Mesodermal cell (in vitro differentiated cells): Measurements from ENCODE around the gene HOXA11.

Experiments used
- H3K27ac ChIP-seq: 2 replicates; pipeline ENCODE4 v1.7.0; 2013; ENCODE audit warnings: mild to moderate bottlenecking, low read depth, low read length, moderate library complexity; ENCODE audit not compliant: severe bottlenecking
- H3K36me3 ChIP-seq: 2 replicates; pipeline ENCODE4 v1.7.1; 2013; ENCODE audit warnings: mild to moderate bottlenecking, low read length, moderate library complexity; ENCODE audit not compliant: control insufficient read depth, insufficient read depth
- H3K4me1 ChIP-seq: one replicate; pipeline ENCODE4 v1.7.1; 2013; ENCODE audit warnings: mild to moderate bottlenecking, low read length; ENCODE audit not compliant: insufficient read depth, control insufficient read depth, poor library complexity, severe bottlenecking
- H3K4me3 ChIP-seq: 2 replicates; pipeline ENCODE4 v1.7.0; 2013; ENCODE audit warnings: low read length, control low read depth, mild to moderate bottlenecking; ENCODE audit not compliant: insufficient read depth, poor library complexity, severe bottlenecking; ENCODE audit errors: extremely low read depth
- H3K9me3 ChIP-seq: 2 replicates; pipeline ENCODE4 v1.7.1; 2013; ENCODE audit warnings: mild to moderate bottlenecking, low read length, moderate library complexity; ENCODE audit not compliant: control insufficient read depth
- WGBS, 2 experiments: methylation state at CpG; one replicate each; pipeline ENCODE4 v1.1.5; 2013; ENCODE audit warnings: missing lambda C conversion rate in 2 of 2; ENCODE audit not compliant: insufficient coverage in 2 of 2; 5-methylcytosine and 5-hydroxymethylcytosine counted together

HOXA11 gene

DNA sequence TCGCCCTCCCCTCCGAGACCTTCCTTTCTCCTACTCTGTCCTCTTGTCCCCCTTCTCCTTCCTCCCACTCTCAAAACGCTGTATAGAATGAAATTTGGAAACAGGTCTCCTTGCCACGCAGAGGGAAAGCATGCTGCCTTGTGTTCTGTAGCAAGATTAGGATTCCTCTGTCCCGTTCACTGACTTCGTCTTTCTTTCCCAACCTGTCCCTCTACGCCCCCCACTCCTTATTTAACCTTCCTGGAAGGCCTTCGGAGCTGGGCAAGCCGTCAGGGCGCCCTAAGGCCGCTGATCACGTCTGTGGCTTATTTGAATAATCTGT lies 21.0 kb downstream of the HOXA11 start:
- 4 to 9% methylated on average over 9 to 10 of the region's 12 CpGs for WGBS, 2 experiments
- peak overlapping the region; percentile 24 for H3K4me3 ChIP-seq
- H3K27ac ChIP-seq: no peak overlapping the region
- H3K4me1 ChIP-seq: peaks cover 7% of the 10 kb centered on the region
- no peaks in the 10 kb centered on the region for H3K9me3 ChIP-seq
- no peaks in the 10 kb centered on the region for H3K36me3 ChIP-seq

DNA sequence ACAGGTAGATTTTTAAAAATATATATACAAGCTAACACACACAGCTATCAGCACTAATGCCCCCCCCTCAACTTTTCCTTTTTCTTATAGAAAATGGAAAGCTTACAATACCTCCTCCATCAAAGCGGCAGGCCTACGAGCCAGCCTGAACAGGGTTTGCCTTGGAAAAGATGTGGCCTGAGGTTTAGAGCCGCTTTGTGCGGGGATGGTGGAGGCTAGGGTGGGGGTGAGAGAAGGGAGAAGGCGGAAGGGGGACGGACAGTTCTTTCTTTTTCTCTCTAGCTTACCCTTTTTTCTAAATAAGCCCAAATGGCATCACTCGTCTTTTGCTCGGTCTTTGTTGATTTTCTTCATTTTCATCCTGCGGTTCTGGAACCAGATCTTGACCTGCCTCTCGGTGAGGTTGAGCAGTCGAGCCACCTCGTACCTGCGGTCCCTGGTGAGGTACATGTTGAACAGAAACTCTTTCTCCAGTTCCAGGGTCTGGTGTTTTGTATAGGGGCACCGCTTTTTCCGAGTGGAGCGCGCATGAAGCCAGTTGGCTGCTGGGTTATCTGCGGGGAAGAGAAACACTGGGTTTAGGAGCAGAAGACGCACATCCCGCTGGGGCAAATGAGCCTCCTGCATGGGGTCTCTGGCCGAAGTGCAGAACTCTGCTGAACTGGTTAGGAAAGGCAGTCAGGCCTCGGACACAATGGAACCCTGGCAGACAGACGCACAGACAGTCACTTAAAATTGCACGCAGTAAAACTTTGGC lies 21.6 kb downstream of the HOXA11 start:
- peaks cover 7% of the 10 kb centered on the region for H3K4me1 ChIP-seq
- no peaks in the 10 kb centered on the region for H3K9me3 ChIP-seq
- no peaks in the 10 kb centered on the region for H3K36me3 ChIP-seq
- no peak overlapping the region for H3K27ac ChIP-seq
- peak overlapping the region; percentile 24 for H3K4me3 ChIP-seq
- 16 to 17% methylated on average over 18 of the region's 24 CpGs for WGBS, 2 experiments

DNA sequence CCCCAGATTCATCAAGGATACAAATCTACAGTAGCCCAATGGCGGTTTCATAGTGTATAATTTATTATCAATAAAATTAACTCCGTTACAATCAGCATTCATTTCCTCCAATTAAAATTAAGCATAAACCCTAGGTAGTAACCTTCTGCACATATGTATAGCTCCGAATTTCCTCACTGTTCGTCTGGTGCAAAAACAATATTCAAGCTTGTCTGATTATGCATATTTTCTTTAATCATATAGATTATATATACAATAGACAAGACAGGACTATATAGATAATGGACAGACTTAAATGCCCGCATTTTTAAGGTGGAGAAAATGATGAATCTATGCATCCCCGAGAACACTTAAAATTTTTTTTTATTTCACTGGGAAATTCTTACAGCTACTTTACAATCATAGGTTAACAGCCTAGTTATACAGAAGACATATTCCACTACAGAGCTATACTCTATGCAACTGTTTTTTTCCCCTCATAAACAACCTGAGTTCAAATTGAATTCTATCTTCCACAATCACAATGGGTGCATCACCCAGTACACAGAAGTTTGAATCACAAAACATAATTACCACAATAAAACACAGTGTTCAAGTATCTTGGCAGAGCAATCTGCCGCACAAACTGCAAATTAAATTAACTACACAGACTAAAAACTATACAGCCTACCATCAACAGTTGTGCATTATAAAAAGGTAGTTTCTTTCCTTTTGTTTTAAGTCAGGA lies 22.3 kb downstream of the HOXA11 start:
- H3K9me3 ChIP-seq: no peaks in the 10 kb centered on the region
- H3K27ac ChIP-seq: no peak overlapping the region
- H3K4me1 ChIP-seq: peaks cover 7% of the 10 kb centered on the region
- 60 to 75% methylated on average over 1 of the region's 7 CpGs for WGBS, 2 experiments
- H3K4me3 ChIP-seq: peak overlapping the region; percentile 24
- no peaks in the 10 kb centered on the region for H3K36me3 ChIP-seq

DNA sequence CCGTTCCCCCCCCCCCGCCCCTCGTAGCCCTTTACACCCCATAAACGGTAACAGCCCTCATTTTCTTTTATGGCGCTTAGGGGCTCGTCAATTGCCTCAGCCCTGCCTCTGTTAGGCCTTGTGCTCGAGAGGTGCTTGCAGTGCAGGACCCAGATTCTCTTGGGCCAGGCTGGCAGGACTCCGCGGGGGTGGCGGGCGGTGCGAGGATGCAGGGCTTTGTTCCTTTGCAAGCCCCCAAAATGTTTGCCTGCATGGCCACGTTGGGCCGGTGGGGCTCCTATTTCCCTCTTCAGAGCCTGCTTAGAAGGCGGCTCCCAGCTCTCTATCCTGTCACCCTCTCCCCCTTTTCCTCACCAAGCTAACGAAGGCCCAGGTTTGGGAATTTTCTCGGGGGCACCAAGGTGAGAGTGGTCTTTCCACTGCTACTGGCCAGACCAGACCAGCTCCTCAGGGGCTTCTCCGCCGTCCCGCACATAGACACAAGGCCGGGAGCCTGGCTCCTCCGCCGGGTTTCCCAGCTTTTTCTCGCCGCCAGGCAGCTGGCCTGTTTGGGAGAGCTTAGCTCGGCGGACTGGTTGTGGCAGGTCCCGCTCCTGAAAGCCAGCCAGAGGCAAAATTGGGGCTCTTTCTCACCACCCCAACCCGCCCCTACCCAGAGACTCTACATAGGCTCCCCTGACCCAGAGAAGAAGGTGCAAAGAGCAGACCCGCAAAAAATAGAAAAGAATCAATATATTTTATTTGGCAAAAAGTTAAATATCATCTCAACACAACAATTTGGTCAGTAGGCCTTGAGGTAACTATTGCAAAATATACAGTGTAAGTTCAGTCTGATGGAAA lies 23.1 kb downstream of the HOXA11 start:
- WGBS, 2 experiments: 12 to 17% methylated on average over 20 of the region's 30 CpGs
- Histone ChIP-seq H3K9me3 (no peaks in the 10 kb centered on the region), H3K27ac (peak overlapping the region; percentile 33), H3K36me3 (no peaks in the 10 kb centered on the region), H3K4me1 (peaks cover 7% of the 10 kb centered on the region), H3K4me3 (peak overlapping the region; percentile 12)

DNA sequence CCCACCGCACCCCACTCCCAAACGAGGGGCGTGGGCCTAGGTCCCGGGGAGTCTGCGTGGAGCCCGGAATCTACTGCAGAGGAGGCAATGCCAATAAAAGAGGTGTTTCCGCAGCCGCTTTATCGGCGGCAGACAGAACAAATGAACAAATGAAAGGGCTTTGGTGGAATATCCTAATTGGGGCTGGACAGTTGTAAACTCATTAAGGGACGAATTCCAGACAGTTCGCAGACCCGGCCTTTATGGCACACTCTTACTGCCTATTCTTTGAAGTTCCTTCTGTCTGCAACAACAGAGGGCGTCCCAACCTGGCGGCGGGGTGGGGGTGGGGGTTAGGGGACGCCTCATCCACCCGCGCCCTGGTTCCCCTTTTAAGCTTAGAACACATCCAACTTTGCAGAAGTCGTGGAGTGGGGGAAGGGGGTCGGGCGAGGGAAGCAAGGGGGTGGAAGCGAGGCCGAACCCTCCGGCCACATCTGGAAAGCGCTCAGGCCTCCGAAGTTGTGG lies 23.8 kb downstream of the HOXA11 start:
- H3K27ac ChIP-seq: no peak overlapping the region
- peaks cover 4% of the 10 kb centered on the region for H3K4me1 ChIP-seq
- peak overlapping the region; percentile 44 for H3K4me3 ChIP-seq
- H3K36me3 ChIP-seq: no peaks in the 10 kb centered on the region
- H3K9me3 ChIP-seq: no peaks in the 10 kb centered on the region
- 0 to 8% methylated on average over 9 to 14 of the region's 27 CpGs for WGBS, 2 experiments

DNA sequence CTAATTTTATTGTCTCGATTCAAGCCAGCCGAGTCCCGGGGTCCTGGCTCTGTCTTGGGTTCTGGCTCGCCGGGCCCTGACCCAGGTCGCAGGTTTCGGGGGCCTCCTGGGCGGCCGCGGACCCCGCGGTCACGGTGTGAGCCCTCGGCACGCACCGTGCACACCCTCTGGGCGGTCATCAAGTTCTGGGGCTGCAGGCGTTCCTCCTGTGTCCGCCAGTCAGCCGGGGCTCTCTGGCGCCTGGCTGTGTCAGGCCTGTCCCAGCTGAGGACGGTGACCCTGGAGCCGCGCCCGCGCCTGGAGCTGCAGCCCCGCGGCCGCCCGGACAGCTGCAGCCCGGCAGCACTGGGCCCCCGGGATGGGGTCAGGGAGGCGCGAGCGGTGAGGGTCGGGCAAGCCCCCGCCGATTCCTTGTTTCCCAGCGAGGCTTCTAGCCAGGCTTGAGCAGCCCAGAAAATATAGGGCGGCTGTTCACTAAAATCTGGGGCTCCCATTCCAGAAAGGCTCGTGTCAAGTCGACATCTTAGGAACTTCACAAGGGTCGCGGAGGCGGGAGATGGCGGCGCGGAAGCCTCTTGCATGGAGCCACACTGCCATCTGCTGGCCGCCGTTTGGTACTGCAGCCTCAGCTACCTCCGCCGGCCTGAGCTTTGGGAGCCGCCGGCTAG lies 24.4 kb downstream of the HOXA11 start:
- Histone ChIP-seq H3K27ac (peak overlapping the region; percentile 41), H3K4me3 (peak overlapping the region; percentile 44), H3K4me1 (peaks cover 4% of the 10 kb centered on the region), H3K36me3 (no peaks in the 10 kb centered on the region), H3K9me3 (no peaks in the 10 kb centered on the region)
- WGBS, 2 experiments: 7 to 9% methylated on average over 51 to 52 of the region's 54 CpGs

DNA sequence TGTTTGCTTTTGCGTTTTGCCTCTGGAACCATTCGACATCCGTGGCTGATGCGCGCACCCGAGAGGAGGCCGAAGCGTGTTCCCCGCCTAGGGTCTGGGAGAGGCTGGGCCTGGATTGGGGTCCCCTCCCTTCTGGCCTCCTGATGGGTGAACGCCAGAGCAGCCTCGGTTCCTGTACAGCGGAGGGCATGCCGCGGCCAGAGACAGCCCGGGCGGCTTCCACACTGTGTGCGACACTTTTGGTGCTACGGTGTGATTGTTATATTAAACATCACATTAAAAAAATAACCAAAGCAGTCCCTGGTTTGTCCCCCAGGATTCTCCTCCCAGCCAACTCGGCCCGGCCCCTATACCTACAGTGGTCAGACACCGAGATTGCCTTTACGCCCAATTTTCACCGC lies 24.9 kb downstream of the HOXA11 start:
- Histone ChIP-seq H3K27ac (no peak overlapping the region), H3K9me3 (no peaks in the 10 kb centered on the region), H3K4me1 (peaks cover 4% of the 10 kb centered on the region), H3K36me3 (no peaks in the 10 kb centered on the region), H3K4me3 (peak overlapping the region; percentile 44)
- 57 to 68% methylated on average over 12 to 14 of the region's 23 CpGs for WGBS, 2 experiments

DNA sequence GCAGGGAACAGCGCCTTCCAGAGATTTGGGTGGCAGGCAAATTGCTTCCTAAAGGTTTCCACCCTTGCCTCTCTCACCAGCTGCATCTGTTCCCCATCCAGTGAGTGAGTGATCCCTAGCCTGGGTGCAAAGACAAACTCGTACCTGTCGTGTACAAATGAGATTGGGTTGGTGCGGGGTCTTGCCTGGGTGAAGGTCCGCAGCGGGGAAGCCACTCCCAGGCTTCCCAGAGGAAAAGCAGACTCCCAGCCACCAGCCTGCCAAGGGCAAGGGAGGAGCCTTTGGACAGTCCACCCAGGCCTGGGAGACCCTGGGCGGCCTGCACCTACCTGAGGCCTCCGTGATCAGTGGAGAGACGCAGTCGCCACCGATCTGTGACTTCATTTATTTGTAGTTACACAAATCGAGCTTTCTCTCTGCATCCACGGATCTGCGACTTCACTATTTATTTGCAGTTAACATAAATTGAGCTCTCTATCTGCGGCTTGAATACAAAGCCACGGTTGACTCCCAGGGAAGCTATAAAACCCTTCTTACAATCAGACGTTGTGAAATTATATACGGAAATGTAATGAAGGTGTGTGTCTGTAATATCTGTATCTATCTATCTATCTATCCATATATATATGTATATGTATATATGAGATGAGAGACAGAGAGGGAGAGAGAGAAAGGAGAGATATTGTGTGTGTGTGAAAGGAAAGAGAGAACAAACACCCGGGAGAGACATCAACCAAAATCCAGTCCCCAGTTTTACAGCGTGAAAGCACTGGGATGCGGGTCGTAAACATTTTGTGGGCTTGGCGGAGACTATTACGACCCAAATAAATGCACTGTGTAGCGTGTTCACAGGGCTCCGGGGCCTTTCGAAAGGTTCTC lies 25.5 kb downstream of the HOXA11 start:
- peaks cover 7% of the 10 kb centered on the region for H3K4me1 ChIP-seq
- WGBS, 2 experiments: 71% methylated on average over 18 to 19 of the region's 27 CpGs
- no peak overlapping the region for H3K27ac ChIP-seq
- H3K36me3 ChIP-seq: no peaks in the 10 kb centered on the region
- no peaks in the 10 kb centered on the region for H3K9me3 ChIP-seq
- peak overlapping the region; percentile 44 for H3K4me3 ChIP-seq

DNA sequence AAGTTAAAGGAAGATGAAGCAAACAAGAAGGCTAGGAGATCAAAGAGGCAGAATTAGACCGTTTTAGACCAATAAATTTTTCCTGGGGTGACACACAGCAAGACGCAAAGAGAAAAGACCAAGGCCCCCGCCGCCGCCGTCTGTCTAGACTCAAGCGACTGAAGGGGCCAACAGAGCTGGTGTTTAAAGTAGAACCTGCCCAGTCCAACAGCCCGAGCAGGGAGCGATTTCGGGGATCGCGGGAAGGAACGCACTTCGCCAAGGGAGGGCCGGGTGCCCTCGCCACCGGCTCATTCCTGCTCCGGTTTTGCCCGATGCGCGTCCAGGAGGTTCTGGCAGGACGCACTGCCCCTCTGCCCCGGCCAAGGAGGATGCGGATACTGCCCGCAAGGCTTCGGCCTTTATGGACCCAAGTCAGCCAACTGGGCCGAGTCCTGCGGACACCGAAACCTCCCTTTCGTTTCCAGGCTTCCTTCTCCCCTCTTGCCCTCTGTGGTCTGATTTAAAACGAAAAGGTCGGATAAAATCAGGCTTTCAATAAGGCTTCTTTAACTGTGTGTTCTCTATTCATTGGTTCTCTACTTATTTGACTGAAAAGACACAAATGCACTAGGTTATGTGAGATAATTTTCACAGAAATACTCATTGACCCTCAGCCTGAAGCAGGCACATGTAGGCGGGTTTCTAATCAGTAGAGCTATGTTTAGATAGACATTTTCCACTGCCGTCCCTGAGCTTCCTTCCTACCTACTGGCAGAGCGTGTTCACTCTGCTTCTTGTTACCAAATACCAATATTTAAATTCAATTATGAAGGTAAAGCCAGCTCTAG lies 26.4 kb downstream of the HOXA11 start:
- Histone ChIP-seq H3K9me3 (no peaks in the 10 kb centered on the region), H3K36me3 (no peaks in the 10 kb centered on the region), H3K4me3 (no peak overlapping the region), H3K4me1 (peaks cover 7% of the 10 kb centered on the region), H3K27ac (no peak overlapping the region)
- 41 to 45% methylated on average over 30 to 31 of the region's 35 CpGs for WGBS, 2 experiments
